Fibroblast of mammary gland (primary cell): ENCODE data around the gene GPR17.

Experiments
- DNase-seq: peaks from one replicate; pipeline ENCODE4 v3.0.0-alpha.2; 2010; ENCODE audit warnings: low read depth
- H3K4me3 ChIP-seq: 2 replicates; pipeline ENCODE4 v1.5.1; 2011; ENCODE audit warnings: low read depth, mild to moderate bottlenecking, low read length, moderate library complexity; ENCODE audit not compliant: control insufficient read depth
- TF ChIP-seq, protein P1 (sequence below): conservative IDR thresholded peaks from 2 replicates; pipeline ENCODE4 v1.5.1; 2011; ENCODE audit warnings: low read depth, low read length, inconsistent platforms; ENCODE audit not compliant: control insufficient read depth, insufficient read depth

Gene GPR17

DNA sequence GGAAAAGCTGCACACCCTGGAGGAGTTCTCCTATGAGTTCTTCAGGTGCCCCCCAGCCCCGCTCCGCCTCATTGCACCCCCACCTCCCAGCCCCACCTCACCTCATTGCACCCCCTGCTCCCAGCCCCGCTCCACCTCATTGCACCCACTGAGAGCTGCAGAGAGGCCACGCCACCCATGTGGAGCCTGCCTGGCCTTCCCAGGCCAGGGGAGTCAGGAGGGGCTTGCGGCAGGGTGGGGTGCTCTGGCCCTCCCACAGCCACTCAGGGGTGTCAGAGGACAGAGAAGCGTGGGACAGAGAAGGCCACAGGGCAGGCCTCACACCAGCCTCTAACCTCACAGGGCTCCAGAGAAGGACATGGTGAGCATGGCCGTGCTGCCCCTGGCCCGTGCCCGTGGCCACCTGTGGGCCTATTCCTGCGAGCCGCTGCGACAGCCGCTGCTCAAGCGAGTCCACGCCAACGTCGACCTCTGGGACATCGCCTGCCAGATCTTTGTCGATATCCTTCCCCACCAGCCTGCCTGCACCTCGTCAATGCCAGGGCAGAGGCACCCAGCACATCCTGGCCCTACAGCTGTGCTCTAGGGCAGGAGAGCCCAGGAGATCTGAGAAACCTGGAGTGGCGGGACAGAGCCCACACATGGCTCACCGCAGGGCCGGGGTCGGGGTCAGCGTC is 15.0 kb upstream of the GPR17 start:
- TF ChIP-seq, protein P1, sequence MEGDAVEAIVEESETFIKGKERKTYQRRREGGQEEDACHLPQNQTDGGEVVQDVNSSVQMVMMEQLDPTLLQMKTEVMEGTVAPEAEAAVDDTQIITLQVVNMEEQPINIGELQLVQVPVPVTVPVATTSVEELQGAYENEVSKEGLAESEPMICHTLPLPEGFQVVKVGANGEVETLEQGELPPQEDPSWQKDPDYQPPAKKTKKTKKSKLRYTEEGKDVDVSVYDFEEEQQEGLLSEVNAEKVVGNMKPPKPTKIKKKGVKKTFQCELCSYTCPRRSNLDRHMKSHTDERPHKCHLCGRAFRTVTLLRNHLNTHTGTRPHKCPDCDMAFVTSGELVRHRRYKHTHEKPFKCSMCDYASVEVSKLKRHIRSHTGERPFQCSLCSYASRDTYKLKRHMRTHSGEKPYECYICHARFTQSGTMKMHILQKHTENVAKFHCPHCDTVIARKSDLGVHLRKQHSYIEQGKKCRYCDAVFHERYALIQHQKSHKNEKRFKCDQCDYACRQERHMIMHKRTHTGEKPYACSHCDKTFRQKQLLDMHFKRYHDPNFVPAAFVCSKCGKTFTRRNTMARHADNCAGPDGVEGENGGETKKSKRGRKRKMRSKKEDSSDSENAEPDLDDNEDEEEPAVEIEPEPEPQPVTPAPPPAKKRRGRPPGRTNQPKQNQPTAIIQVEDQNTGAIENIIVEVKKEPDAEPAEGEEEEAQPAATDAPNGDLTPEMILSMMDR = no peak
- no peak for DNase-seq
- no peak overlapping the region for H3K4me3 ChIP-seq

DNA sequence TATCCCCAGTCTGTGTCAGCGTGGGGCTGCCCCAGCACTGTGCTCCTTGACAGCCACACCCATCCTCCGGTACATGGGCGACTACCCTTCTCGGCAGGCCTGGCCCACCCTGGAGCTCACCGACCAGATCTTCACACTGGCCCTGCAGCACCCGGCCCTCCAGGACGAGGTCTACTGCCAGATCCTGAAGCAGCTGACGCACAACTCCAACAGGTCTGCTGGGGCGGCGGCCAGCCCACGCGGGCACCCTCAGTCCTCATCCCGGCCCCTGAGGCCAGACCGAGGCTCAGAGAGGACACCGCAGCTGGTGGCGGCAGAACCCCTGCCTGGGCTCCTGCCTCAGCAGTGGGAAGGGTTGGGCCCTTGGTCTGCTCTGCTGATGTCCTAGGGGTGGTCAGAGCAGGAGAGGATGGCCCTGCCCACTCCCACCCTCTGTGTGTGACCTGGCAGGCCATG is 14.4 kb upstream of the GPR17 start:
- H3K4me3 ChIP-seq = no peak overlapping the region
- no peak for DNase-seq
- TF ChIP-seq, protein P1 = no peak

DNA sequence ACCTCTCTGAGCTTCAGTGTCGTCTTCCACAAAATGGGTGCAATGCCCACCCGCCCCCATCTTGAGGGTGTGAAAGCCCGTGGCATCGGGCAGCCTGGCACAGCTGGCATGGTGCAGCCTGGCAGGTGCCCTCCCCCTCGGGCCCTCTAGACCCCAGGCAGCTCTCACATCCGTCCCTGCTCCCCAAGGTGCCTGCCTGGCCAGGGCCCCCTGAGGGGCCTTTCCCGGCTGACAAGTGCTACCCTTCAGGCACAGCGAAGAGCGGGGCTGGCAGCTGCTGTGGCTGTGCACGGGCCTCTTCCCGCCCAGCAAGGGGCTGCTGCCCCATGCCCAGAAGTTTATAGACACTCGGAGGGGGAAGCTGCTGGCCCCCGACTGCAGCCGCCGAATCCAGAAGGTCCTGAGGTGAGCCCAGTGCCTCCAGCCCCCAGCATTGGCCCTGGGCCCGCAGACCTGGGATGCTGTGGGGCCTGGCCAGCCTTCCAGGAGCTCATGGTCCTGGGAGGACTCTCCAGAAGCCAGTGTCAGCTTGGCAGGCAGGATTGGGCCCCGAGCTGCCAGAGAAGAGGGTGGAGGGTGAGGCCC is 13.9 kb upstream of the GPR17 start:
- no peak for DNase-seq
- no peak overlapping the region for H3K4me3 ChIP-seq
- TF ChIP-seq, protein P1 = no peak

DNA sequence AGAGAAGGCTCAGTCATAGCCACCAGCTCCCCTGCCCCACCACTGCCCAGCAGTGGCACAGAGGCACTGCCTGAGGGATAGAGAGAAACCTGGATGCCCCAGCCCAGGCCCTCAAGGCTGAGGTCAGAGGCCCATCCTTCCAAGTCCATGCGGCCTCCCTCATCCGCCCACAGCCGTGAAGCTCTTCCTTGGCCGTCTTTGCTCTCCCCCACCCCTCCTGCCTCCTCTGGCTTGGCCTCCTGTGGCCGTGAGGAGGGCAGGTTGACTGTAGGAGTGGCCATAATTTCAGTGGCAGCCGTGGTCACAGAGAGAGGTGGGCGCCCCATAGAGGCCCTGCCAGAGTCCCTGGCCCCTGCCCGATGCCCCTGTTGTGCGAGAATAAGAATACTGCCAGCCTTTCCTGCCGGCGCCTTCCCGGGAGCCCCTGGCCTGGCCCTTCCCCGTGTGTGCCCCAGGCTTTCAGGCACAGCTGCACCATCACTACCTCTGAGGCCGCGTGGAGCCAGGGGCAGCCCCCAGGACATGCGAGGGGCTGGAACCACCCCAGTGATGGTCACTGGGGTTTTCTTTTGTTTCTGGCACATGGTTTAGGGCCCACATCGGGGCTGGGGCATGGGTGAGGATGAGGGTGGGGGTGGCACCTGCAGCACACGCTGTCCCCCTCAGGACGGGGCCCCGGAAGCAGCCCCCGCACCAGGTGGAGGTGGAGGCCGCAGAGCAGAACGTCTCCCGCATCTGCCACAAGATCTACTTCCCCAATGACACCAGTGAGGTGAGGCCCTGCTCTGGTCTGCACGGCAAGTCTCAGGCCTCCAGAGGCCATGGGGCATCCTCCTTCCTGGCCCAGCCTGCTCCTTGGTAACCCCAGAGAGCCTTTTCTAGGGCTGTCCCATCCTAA is 13.1 kb upstream of the GPR17 start:
- H3K4me3 ChIP-seq = no peak overlapping the region
- TF ChIP-seq, protein P1 = no peak
- DNase-seq = no peak

DNA sequence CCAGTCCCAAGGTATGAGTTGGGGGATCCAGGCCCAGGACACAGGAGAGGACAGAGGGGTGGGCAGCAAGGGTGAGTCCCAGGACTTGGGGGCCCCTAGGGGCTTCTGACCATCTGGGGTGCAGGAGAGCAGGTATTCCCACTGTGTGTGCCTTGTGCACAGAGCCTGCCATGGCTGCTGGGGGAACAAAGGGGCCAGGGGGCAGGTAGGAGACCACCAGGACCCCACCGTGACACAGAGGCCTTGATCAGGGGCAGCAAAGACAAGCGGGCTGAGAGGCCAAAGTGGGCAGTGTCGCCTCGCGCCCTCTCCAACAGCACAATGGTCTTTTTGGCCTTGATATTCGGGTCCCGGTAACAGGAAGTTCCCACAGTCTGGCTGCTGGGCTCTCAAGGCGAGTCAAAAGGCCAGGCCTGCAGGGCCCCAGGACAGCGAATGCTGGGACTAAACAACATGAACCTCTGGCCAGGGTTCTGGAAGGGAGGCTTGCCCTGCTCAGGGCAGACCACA is 12.3 kb upstream of the GPR17 start:
- H3K4me3 ChIP-seq = no peak overlapping the region
- no peak for DNase-seq
- TF ChIP-seq, protein P1 = no peak

DNA sequence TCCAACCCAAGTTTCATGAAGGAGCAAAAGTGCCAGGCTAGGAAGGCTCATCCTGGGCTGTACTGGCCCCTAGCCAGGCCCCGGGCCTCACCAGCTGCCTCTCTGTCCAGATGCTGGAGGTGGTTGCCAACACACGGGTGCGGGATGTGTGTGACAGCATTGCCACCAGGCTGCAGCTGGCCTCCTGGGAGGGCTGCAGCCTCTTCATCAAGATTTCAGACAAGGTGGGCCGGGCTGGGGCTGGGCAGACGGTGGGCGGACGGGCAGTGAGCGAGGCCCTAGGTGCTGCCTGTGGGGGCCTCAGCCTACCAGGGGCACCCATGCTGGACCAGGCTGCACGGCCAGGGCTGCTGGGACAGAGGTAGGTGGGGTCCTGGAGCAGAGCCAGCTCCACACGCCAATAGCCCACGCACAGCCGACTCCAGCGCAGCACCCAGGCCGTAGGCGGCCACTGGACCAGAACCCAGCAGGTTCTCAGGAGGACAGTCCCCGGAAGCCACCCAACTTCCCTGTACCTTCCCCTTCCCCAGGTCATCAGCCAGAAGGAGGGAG is 11.8 kb upstream of the GPR17 start:
- no peak overlapping the region for H3K4me3 ChIP-seq
- DNase-seq = no peak

More for the DNA sequence above, 11.8 kb upstream of the GPR17 start:
- TF ChIP-seq, protein P1 = no peak
